Suprapubic skin (tissue), 3 donors: Measurements from ENCODE around the gene CFAP97D1.

Source experiments
- CTCF ChIP-seq, 2 donors: fragments of 200-600 bp in 1 of 2; fragments of 450-650 bp in 1 of 2; sonication (generic) in 1 of 2; IDR thresholded peaks; one replicate each; pipeline ENCODE4 v1.5.1; 2016 to 2019; ENCODE audit warnings: antibody characterized with exemption in 2 of 2, mild to moderate bottlenecking in 1 of 2, moderate library complexity in 1 of 2
- POLR2A ChIP-seq, 2 donors: fragments of 450-650 bp; IDR thresholded peaks; one replicate each; pipeline ENCODE4 v1.6.1; 2017; ENCODE audit warnings: antibody characterized with exemption in 2 of 2, mild to moderate bottlenecking in 2 of 2, moderate library complexity in 2 of 2

GRCh38 chr17:43805117-43805516, 24.9 kb downstream of the CFAP97D1 start:
- no peak for TF ChIP-seq POLR2A (IDR thresholded peaks at IDR 0.05)
- TF ChIP-seq CTCF (IDR thresholded peaks at IDR 0.05) = no peak
